Heart left ventricle (tissue), 16 donors: ENCODE results near the gene EHMT2. TPM values are rescaled to one million over a fixed set of nuclear protein-coding genes. Genes with fewer than 3 reads are reported as not detected.

ENCODE experiments used
- ATAC-seq, 4 donors: fragments of 200-7000 bp; cut with Tn5 transposase; one replicate each; pipeline ENCODE4 v1.9.1; 2020 to 2022; ENCODE audit warnings: moderate library complexity in 4 of 4, mild to moderate bottlenecking in 3 of 4, moderate number of reproducible peaks in 1 of 4
- DNase-seq, 5 donors: peaks; one replicate each; pipeline ENCODE4 v3.0.0-alpha.2; 2020
- H3K27ac ChIP-seq, 12 donors: fragments of 200-600 bp; sonication (generic) in 4 of 12; one replicate each; pipeline versions ENCODE4 v1.5.0 to v1.8.0; 2016 to 2022; ENCODE audit warnings: mild to moderate bottlenecking in 2 of 12
- H3K27me3 ChIP-seq, 9 donors: fragments of 200-600 bp; sonication (generic) in 2 of 9; one replicate each; pipeline versions ENCODE4 v1.5.1 to v1.8.0; 2016 to 2022; ENCODE audit warnings: mild to moderate bottlenecking in 3 of 9
- H3K36me3 ChIP-seq, 9 donors: fragments of 200-600 bp; sonication (generic) in 2 of 9; one replicate each; pipeline versions ENCODE4 v1.5.0 to v1.8.0; 2018 to 2022; ENCODE audit warnings: mild to moderate bottlenecking in 2 of 9
- H3K4me1 ChIP-seq, 12 donors: fragments of 200-600 bp; sonication (generic) in 4 of 12; one replicate each; pipeline versions ENCODE4 v1.5.0 to v1.8.0; 2016 to 2022; ENCODE audit warnings: mild to moderate bottlenecking in 3 of 12
- H3K4me3 ChIP-seq, 12 donors: fragments of 200-600 bp; sonication (generic) in 4 of 12; one replicate each; pipeline versions ENCODE4 v1.5.0 to v1.8.0; 2017 to 2022; ENCODE audit warnings: mild to moderate bottlenecking in 9 of 12, moderate library complexity in 4 of 12
- H3K9me3 ChIP-seq, 12 donors: fragments of 200-600 bp; sonication (generic) in 4 of 12; one replicate each; pipeline versions ENCODE4 v1.5.0 to v1.8.0; 2016 to 2022; ENCODE audit warnings: mild to moderate bottlenecking in 1 of 12
- POLR2A ChIP-seq, 2 donors: fragments of 450-650 bp; IDR thresholded peaks; one replicate each; pipeline ENCODE4 v1.6.1; 2017; ENCODE audit warnings: antibody characterized with exemption in 2 of 2, mild to moderate bottlenecking in 2 of 2, moderate library complexity in 2 of 2
- WGBS, 4 donors: extraction: QIAGEN DNeasy Blood & Tissue Kit in 2 of 4; methylation state at CpG; one replicate each; pipeline versions ENCODE4 v1.1.5 to v1.1.7; 2013 to 2018; 5-methylcytosine and 5-hydroxymethylcytosine counted together
- intact Hi-C, 10 donors: fragments of 100-400 bp; cut with DNase I; formaldehyde crosslinking; loops; one replicate each; pipeline versions ENCODE4 v1.11.1 to v1.14.2; 2022
- polyA plus RNA-seq, 2 donors: library from polyadenylated mRNA; stranded (reverse); fragments of 200-250 nt; gene quantifications; one replicate each; pipeline ENCODE4 v1.2.3, GENCODE V29; 2013
- total RNA-seq, 9 donors: library from RNA; depleted of rRNA in 2 of 9; stranded (reverse); fragments of >200 nt in 2 of 9; fragmentation: NEBNext Ultra II Directional in 3 of 9; extraction: Animal tissue kit (Norgen Biotek cat#: 25700) in 3 of 9; gene quantifications; one replicate each; pipeline versions ENCODE4 v1.1.0 to v1.2.4, GENCODE V29; 2016 to 2023
- TF ChIP-seq, protein P1 (sequence below), 12 donors: fragments of 200-600 bp; sonication (generic) in 4 of 12; IDR thresholded peaks; one replicate each; pipeline versions ENCODE4 v1.5.0 to v1.8.0; 2018 to 2022; ENCODE audit warnings: antibody characterized with exemption in 12 of 12, mild to moderate bottlenecking in 5 of 12
- donor health status: ischemic (EF 13 %, LVEDD 7.1; RV severe dilation, severe dysfunction).
- donor health status: healthy with polysubstance abuse.
- donor health status: DM: no; HTN: yes; CAD: no.
- donor health status: DM: no; HTN: no; CAD: no.
- donor health status: ischemic (EF 25% LVEDD 6.9; RV normal size, moderate dysfunction).
- donor health status: ischemic (EF 25% LVEDD 5.7; RV mildly dilated, moderate dysfunction).
- donor health status: healthy.
- donor health status: DM: yes; HTN: yes; CAD: no.
- donor health status: ischemic (EF 35%, LVEDD 5.7; RV mildly dilated, moderate dysfunction).
- donor health status: nonischemic (EF 11% LVEDD 7.7; RV severe dilation, severe dysfunction).
- donor health status: DM: yes; HTN: yes; CAD: no.
- donor health status: PGD.
- donor health status: ischemic (EF 29% LVEDD 5.4; RV normal size, mild dysfunction).
- donor health status: nonischemic (EF 23%, LVEDD 6.1; RV moderate dilation, normal function).

Gene EHMT2
- total and polyA plus RNA-seq, 11 donors = 9.0 to 22.1 (median 14.8) TPM

DNA sequence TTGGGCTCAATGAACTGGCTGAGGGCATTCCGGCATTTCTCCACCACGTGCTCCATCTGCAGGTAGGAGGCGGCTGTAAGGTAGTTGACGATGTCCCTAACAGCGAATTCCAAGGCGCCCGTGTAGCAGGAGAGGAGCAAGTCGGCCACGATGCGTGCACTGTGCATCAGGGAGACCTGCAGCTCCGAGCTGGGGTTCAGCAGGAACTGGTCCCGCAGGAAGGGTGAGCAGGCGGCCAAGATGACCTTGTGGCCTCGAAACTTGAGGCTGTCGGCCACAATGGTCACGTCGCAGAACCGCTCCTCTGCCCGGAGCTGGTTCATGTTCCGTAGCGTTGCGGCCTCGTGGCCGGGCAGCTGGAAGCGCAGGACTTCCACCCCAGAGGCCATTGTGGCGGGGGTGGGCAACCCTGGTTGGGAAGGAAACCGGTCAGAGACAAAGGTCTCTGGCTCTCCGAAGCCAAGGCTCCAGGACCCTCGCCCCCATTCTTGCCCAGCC, 3.5 kb upstream of the EHMT2 start:
- DNase-seq (no peak), ATAC-seq (no peak)
- Histone ChIP-seq H3K27me3 (no peaks in the 10 kb centered on the region), H3K4me1 (peaks cover 0 to 44% (median 23%) of the 10 kb centered on the region in 12 donors), H3K36me3 (peaks cover 0 to 3% (median 0%) of the 10 kb centered on the region in 9 donors), H3K27ac (peak overlapping the region in 11 of 12 donors; percentile 54 to 91 (median 83)), H3K9me3 (no peaks in the 10 kb centered on the region), H3K4me3 (peak overlapping the region; percentile 49 to 95 (median 66))
- intact Hi-C loops = loop anchor here in 5 of 10 donors (5.0 to 10.0 kb wide), 2 partner anchors 51 to 54 kb away; partner anchors contain the start of genes NELFE (in 2 of the 5) and SKIC2 (in 2 of the 5)
- WGBS, 4 donors = 31 to 48% (median 43%) methylated on average over 15 to 29 of the region's 29 CpGs
- no peak for TF ChIP-seq POLR2A (IDR thresholded peaks at IDR 0.05)
- TF ChIP-seq, protein P1, sequence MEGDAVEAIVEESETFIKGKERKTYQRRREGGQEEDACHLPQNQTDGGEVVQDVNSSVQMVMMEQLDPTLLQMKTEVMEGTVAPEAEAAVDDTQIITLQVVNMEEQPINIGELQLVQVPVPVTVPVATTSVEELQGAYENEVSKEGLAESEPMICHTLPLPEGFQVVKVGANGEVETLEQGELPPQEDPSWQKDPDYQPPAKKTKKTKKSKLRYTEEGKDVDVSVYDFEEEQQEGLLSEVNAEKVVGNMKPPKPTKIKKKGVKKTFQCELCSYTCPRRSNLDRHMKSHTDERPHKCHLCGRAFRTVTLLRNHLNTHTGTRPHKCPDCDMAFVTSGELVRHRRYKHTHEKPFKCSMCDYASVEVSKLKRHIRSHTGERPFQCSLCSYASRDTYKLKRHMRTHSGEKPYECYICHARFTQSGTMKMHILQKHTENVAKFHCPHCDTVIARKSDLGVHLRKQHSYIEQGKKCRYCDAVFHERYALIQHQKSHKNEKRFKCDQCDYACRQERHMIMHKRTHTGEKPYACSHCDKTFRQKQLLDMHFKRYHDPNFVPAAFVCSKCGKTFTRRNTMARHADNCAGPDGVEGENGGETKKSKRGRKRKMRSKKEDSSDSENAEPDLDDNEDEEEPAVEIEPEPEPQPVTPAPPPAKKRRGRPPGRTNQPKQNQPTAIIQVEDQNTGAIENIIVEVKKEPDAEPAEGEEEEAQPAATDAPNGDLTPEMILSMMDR (IDR thresholded peaks at IDR 0.05) = no peak

DNA sequence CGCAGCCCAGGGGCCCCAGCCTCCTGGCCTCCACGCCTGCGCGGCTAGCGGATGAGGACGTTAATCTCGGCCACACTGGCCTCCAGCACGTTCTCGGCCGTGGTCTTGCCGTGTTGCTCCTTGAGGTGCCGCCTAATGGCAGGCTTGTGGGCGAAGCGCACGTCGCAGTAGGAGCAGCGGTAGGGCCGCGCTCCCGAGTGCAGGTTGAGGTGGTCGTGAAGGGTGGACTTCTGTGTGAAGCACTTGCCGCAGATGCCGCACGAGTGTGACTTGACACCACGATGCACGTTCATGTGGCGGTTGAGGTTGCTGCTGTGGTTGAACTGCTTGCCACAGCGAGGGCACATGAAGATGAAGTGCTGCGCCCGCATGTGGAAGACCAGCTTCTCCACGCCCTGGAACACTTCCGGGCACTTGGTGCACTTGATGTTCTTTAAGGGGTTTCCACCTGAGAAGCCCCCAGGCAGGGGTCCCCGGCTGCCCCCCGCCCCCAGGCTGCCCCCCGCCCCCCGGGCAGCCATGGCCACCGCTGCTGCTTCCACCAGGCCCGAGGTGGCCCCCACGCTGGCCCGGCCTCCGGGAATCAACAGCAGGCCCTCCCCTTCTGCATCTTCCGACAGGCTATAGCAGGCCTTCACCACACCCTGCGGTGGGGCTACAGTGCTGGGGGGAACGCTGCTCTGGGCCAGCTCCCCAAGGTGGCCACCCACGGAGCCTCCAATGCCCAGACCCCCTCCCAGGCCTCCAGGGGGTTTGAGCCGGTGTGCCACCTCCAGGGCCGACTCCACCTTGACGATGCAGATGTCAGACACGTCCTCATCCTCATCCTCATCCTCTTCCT, 2.6 kb upstream of the EHMT2 start:
- DNase-seq = no peak
- Histone ChIP-seq H3K4me3 (no peak overlapping the region), H3K9me3 (no peaks in the 10 kb centered on the region), H3K27ac (peak overlapping the region in 1 of 12 donors; percentile 81), H3K27me3 (no peaks in the 10 kb centered on the region), H3K4me1 (peaks cover 0 to 44% (median 23%) of the 10 kb centered on the region in 12 donors), H3K36me3 (peaks cover 0 to 10% (median 5%) of the 10 kb centered on the region in 9 donors)
- ATAC-seq = no peak
- WGBS, 4 donors = 86 to 90% (median 87%) methylated on average over 38 to 49 of the region's 49 CpGs
- TF ChIP-seq POLR2A (IDR thresholded peaks at IDR 0.05) = no peak
- TF ChIP-seq, protein P1 (IDR thresholded peaks at IDR 0.05) = no peak
- intact Hi-C loops = loop anchor here in 8 of 10 donors (5.0 to 10.0 kb wide), 4 partner anchors 52 to 63 kb away; partner anchors contain the start of genes NELFE (in 4 of the 8) and SKIC2 (in 4 of the 8)

DNA sequence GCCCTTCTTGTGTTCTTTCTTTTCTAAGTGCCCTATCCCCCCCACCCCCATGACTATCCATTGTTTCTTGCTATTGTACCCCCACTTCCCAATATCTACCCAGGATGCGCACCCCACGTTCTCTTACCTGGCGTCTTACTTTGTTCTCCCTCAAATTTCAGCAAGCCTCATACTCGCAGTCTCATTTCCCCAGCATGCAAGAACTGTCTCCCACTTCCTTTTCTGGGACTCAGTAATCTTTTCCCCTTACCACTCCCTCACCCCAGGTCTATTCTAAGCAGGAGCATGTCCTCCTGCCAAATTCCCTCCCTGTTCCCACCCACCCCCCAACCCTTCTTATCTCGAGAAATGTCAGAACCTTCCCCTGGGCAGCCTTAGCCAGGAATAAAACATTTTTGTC, 1.7 kb upstream of the EHMT2 start:
- Histone ChIP-seq H3K36me3 (peaks cover 0 to 19% (median 14%) of the 10 kb centered on the region in 9 donors), H3K4me3 (peak overlapping the region in 2 of 12 donors; percentile 7 to 87), H3K9me3 (no peaks in the 10 kb centered on the region), H3K27ac (no peak overlapping the region), H3K4me1 (peaks cover 0 to 44% (median 23%) of the 10 kb centered on the region in 12 donors), H3K27me3 (no peaks in the 10 kb centered on the region)
- DNase-seq = no peak
- TF ChIP-seq, protein P1 (IDR thresholded peaks at IDR 0.05) = no peak
- TF ChIP-seq POLR2A (IDR thresholded peaks at IDR 0.05) = no peak
- WGBS, 4 donors = 46 to 53% (median 49%) methylated on average over 5 of the region's 5 CpGs
- ATAC-seq = no peak
- intact Hi-C loops = loop anchor here in 4 of 10 donors (5.0 kb wide), 3 partner anchors 53 to 62 kb away; partner anchors contain the start of genes NELFE (in 2 of the 4) and SKIC2 (in 2 of the 4)
